Epidermal melanocyte (primary cell): ENCODE data around the gene PRKG1.

Experiments
- DNase-seq: peaks from one replicate; pipeline ENCODE4 v3.0.0; 2011; ENCODE audit warnings: low spot score; ENCODE audit not compliant: insufficient read length

Gene PRKG1

DNA sequence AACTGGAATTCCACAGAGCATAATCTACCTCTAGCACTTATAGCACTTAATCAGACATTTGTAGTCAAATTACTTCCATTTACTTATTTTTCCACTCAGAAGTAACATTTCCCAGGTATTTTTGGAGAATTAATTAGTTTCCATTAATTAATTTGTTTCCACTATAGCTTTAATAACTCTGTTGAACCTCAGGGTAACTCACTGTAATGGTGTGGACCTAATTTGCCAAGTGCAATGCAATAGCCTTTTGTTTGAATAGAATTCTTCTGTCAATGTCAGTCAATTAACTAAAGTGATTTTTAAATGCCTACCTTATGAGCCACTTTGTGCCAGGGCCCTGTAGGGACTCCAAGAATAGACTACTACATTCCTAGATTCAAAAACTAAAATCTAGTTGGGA, 509.7 kb downstream of the PRKG1 start:
- DNase-seq, result no peak

DNA sequence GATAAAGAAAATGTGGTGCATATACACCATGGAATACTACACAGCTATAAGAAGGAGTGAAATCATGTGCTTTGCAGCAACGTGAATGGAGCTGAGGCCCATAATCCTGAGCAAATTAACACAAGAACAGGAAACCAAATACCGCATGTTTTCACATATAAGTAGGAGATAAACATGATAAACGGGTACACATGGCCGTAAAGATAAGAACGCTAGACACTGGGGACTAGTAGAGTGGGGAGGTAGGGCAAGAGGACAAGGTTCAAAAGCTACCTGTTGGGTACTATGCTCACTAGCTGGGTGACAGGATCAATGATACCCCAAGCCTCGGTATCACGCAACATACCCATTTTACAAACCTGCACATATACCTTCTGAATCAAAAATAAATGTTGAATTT, 511.5 kb downstream of the PRKG1 start:
- DNase-seq, result no peak

DNA sequence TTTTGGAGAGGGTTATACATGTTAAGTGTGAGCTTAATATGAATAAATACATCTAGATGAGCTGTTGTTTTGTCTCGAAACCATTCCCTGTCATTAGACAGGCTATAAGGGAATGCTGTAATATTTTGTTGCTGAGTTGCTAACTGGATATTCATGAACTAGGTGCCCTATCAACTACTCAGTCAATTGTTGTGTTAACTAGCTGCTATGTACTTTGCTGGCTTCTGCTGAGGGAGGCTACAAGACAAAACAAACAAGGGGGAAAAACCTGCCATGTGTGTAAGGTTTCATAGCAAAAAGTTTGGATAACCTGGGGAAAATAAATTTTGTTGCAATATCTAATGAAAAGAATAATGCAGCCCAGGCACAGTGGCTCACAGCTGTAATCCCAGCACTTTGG, 514.7 kb downstream of the PRKG1 start:
- DNase-seq, result no peak

DNA sequence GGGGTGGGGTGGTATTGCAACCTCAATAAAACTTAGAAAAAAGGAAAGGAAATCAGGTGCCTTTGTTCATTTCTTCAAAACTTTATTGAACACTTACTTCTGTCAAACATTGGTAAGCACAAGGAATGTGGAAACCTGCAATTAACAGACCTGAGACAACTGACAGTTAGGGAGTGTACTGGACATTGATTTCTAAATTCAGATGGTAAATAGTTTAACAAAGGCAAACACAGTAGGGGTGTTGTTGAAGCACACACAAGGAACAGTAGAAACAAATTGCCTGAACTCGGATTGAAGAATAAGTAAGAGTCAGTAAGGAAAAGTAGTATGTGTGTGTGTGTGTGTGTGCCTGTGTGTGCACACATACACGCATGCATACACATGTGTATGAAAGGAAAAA, 516.5 kb downstream of the PRKG1 start:
- DNase-seq, result no peak

DNA sequence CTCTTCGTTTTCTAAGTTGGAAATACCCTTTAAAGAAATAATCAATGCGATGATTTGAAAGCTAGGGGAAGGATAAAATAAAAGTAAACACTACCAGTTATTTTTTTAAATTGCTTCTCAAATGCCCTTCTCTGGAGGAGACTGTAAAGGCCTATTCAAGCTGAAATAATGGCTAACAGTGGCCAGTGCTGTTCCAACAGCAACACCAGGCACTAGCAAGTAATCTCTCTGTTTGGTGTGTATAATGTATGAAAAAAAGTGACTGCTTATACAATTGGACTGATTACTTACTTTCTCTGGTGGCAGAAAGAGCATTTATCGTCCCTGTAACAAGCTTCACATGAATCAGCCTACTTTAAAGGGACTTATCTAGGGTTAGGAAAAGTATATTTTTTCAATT, 522.4 kb downstream of the PRKG1 start:
- DNase-seq, result no peak

DNA sequence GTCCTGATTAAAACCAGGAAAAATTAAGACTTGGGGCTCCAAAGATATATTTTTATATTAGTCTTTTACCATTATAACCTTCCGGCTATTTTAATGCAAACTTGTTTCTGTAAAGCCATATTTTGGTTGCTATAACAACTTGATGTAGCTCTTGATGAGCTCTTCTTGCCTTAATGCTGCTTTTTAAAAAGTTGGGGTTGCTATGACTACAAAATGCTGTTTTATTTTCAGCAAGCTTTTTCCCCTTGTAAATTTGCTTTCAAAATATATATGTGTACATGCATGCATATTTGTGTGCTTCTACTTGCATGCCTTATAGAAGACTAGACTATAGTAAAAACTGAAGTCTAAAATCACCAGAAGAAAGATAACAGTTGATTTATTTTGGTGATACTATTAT, 525.4 kb downstream of the PRKG1 start:
- DNase-seq, result no peak

DNA sequence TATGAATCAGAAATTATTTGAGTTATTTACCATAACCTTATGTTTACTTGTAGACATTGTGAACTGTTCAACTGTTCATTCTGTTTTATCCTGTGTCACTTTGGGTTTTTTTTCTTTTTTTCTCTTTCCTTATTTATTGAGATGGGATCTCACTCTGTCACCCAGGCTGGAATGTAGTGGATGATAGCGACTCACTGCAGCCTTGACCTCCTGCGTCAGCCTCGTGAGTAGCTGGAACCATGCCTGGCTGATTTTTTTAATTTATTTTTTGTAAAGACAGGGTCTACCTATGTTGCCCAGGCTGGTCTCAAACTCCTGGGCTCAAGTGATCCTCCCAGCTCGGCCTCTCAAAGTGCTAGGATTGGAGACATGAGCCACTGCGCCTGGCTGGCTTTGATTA, 528.0 kb downstream of the PRKG1 start:
- no peak for DNase-seq

DNA sequence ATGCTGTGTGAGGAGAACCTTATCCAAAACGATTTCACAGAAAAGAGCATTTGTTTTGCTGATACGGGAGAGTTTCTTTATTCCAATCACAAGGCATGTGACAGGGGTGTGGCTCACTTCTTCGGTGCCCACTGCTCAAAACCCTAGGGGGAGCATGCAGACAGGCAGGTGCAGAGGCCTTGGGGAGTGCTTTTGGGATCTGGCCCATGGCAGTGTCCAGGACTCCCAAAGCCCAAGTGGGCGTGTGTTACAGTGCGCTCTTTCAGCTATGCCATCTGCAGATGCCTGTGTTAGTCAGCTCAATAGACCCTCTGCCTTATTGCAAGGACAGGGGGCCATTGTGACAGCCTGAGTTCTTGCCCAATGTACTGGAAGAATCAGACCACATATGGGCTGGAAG, 530.3 kb downstream of the PRKG1 start:
- no peak for DNase-seq

DNA sequence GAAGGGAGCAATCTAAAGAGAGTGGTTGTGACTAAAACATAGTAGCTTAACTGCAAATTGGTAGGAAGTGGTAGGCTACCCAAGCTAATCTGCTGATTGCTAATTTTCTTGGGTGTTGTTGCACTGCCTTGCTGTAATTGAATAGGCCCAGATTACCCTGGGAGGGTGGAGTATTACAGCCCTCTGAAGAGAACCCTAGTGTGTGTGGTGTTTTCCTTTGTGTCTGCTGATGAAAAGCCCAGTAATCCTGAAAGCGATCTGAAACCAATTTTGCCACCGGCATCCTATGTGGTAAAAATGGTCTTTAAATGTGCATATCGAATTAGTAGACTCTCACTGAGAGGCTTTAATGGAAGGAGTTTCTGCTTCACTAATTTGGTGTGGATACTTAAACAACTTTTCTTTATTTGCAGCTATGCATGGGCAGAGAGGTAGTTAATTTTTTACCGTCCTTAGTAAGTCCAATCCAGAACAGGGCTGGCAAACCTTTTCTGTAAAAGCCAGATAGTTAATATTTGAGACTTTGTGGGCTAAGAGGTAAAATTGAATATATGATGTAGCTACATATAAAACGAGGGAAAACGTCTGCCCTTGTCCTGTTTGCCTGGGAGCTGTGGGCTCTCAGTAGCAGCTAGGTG, 532.7 kb downstream of the PRKG1 start:
- DNase-seq, result no peak

DNA sequence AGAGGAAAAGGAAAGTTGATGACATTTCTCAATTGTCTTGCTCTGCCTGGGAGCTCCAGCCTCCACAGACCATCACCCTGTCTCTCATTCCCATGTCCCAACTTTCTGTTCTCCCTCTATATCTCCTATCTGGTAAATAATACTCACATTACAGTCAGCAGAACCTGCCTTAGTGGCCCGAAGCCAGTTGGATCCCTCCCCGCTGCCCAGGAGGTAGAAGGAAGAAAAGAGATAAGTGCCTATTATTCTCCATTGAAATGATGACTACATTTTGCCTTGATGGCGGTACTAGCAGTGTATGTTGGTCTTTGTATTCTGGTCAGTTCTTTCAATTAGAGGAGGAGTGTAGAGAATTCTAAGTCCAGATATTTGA, 533.2 kb downstream of the PRKG1 start:
- no peak for DNase-seq

DNA sequence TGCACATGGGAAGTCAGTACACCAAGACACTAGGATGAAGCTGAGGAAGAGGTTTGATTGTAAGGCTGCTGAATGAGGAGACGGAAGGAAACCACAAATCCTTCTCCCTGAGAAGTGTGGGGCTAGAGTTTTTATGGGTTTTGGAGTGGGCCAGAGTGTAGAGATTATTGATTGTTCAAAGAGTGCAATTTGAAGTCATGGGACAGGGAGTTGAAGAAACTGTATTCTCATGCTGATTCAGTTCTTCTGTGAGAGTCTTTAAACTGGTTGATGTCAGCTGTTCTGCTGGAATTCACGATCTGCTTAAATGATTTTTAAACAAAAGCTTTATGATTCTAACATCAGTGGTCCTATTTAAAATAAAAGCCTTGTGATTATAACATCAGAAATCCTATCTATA, 533.9 kb downstream of the PRKG1 start:
- DNase-seq, result no peak

DNA sequence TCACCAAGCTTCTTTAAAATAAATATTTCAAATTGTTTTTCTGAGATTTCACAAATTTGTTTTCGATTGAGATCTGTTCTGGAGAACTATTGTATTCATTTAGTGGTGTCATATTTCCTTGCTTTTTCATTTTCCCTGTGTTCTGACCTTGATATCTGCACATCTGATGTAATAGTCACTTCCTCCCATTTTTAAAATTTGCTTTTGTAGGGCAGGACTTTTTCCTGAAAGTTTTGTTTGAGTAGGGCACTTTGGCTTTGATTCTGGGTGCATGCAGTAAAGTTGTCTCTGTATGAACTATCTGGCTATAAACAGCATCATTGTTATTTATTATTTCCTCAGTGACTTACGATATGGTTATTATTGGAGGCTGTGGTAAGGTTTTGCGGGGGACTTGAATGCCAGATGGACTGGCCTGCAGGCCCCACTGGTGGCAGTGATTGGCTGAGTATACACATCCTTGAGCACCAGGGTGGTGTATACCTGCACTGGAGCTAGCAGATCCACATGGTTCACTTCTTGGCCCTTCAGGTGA, 541.5 kb downstream of the PRKG1 start:
- no peak for DNase-seq

DNA sequence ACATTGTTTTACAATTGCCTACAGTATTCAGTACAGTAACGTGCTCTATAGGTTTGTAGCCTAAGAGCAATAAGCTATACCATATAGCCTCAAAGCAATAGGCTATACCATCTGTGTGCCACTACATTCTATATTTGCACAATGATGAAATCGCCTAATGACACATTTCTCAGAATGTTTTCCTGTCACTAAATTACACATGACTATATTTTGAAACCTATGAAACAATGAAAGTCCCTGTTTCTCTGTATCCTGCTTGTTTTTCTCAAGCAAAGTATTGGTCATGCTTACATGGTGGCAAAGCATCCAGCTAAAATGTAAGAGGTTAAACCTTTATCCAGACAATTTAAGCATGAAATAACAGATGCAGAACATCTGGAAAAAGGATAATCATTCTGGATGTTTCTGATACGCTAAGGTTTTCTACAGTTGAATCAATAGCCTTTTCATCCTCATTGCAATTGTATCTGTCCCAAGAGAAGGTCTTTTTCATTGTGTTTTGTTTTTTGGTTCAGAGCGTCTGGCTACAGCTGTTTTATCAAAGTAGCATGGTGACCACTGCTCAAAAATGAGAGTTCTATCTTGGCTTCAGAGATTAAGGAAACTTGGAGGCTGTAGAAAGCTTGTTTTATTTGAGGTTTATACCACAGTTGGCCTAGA, 543.4 kb downstream of the PRKG1 start:
- DNase-seq, result no peak

DNA sequence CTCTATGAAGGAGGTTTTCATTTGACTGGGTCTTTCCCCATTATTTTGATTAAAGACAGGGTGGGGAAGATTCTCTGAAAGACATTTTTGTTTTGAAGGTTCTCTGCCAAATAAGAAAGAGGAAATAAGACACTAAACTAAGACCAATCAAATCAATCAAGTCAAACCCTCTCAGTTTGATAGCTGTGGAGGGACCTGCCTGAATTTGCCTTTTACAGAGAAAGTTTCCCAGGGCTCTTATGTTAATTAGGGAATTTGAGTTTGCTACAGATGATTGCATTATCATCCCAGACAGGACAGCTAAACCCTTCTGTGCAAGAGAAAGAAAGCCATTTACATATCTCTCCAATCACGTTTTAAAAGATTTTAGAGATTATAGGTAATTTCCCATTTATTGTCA, 545.1 kb downstream of the PRKG1 start:
- DNase-seq, result no peak

DNA sequence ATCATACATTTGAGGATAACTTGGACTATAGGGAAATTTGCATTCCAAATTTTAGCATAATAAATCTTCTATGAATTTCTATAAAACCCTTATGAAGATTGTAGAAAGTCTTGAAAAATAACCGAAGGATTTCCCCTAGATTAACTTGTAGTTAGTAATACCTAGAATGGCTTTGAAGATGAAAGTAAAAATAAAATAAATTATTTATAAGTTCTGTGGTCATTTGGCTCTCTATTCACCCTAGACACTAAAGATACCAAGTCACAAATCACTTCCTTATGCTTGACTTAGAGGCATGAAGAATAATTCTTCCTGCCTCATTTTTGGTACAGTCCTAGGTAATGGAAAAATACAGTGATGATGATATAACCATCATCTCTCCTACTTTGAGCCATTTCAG, 545.8 kb downstream of the PRKG1 start:
- DNase-seq, result no peak

DNA sequence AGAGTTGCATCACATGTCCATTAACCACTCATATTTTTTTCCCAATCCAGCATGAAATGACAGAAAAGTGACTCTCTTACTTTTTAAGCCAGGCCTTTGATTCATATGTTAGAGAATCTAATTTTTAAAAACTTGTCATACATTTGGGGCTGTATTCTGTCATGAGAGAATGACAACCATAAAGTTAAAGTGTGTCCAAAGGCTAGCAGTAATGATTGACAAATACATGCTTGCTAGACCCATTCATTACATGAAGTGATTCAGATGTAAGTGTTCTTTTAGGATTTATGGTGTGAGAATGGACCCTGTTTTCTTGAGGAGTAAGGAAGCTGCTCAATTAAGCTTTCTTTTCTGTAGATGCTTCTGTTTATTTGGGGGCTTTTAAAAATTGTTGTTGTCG, 549.7 kb downstream of the PRKG1 start:
- DNase-seq, result no peak

DNA sequence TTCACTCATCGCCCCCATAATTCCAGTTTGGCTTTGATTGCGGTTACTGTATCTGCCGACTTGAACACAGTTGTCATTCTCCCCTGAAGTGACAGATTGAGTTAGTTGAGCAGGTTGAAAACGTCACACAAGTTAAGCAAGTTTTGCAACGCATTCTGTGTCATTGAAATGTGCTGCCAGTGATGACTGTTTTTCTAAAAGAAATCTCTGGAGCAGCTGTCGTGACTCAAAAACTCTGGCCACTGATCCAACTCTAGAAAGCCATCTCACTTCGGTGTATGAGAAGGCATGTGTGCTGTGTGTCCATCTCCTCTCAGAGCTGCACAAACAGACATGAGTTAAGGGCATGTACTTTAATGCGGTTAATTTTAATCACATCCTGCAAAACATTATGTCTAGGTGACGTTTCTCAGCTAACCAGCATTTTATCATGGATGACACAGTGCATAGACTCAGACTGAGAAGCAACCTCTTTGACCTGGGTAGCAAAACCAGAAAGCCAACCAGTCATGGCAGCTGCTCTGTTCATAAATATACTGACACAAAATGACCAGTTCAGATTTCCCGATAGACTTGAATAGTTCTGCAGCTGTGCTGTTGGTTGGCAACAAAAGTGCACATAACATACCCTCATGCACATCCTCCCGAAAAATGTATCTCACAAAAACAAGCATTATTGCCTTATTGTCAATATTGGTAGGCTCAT, 555.8 kb downstream of the PRKG1 start:
- no peak for DNase-seq

DNA sequence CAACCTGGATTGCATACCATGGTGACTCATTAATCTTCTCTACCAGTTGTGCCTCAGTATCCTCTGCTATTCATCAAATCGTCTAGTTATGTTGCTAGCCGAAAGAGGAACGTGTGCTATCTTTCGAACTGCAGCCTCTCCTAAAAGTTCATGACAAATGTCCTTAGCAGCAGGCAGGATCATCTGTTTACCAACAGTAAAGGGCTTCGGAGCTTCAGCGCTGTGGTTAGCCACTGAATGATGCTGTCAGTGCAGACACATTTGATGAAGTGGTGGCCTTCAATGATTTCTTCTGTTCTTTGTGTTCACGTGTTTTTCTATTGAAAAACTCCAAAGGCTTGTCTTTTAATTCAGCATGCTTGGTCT, 556.3 kb downstream of the PRKG1 start:
- no peak for DNase-seq

DNA sequence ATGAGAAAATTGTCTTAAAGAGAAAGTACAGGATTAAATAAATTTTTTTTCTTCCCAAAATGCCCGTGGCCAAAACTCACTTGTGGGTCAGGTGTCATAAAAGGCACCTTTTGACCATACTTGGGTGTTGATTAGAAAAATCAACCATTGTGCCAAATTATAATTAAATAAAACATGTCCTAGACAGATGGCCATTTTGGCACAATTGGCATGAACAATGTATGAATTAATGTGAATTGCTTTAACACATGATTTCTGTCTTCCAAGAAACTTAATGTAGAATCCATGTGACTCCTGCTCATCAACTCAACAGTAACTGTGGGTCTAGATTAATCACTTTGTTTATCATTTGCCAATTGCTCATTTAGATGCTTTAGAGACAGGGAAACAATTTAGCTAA, 561.1 kb downstream of the PRKG1 start:
- DNase-seq, result no peak

DNA sequence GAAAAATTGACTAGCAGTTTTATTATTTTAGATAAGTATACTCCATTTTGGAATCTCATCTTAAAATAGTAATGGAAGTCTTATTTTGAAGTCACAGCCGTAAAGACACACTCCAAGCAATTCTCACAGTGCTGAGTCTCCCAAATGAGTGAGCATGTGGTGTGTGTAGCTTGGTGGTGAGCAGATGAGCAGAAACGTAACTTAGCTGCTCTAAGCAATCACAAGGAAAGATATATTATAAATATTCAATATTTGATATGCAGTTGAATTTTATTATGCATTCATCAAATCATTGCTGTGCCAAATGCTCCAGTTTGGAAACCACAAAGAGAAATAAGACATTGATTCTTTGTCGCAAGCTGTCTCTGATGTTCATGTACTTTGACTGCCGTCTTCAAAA, 563.9 kb downstream of the PRKG1 start:
- DNase-seq, result no peak

DNA sequence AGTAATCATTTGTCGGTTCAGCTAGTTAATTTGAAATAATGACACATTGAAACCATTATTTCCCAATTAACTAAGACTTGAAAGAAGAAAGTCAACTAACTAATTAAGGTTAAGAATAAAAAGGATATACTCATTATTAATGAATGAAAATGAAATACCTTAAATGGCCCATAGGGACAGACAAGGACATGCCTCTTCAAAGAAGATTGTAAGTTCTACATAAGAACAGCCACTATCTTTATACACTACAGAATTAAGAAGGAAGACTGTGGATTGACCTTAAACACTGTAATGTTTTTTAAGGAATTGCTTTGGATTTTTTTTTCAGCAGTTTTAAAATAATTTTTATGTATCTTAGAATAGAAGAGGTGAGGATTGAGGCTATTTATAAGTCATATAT, 564.5 kb downstream of the PRKG1 start:
- no peak for DNase-seq

DNA sequence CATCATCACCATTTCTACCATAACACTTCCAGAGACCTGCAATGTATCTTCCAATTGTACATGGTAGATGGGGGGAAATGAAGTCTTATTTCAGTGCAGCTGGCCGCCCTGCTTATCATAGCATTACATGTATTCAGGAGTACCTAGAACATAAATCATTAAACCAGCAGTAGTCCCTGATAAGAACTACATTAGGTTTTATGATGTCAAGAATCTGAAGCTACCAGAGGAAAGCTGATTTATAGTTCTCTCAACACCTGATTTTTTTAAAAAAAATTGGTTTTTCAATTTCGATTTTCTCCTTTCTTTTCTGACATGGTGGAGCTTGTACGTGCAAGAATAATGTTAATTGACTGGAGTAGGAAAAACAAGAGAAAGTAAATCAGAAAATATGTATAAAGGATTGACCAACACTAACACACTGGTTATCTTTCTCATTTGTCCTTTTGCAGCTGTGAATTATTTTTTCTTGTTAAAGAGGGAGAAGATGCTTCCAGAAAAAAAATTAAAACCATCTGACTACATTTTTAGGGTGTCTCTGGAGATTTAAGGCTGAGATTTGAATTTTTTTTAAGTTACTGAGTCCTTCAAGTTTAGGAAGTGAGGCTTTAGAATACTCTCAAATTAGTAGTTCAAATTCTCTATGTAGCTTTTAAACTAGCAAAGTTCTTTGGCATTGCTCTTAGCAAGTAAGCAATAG, 566.0 kb downstream of the PRKG1 start:
- no peak for DNase-seq
